ENCODE data around the gene EXOC4. TPM values are rescaled to one million over a fixed set of nuclear protein-coding genes. Genes with fewer than 3 reads are reported as not detected.

The EXOC4 gene
- total RNA-seq, 2 experiments from 2014 or later, result 58.0 to 59.9 TPM

GRCh38 chr7:133382775-133383559, 130.1 kb downstream of the EXOC4 start:
- intact Hi-C loops (cut with DNase I, micrococcal nuclease), result no loop called here
- no peak overlapping the region for H3K4me3 Mint-ChIP-seq
- TF ChIP-seq CTCF (IDR thresholded peaks at IDR 0.05), result no peak

GRCh38 chr7:133386205-133386604, 133.3 kb downstream of the EXOC4 start:
- Mint-ChIP-seq H3K27ac (no peak overlapping the region), H3K4me1 (ENCODE audit: low read depth) (peaks cover 15% of the 10 kb centered on the region), H3K4me3 (no peak overlapping the region), H3K9me3 (no peaks in the 10 kb centered on the region), H3K27me3 (no peaks in the 10 kb centered on the region), H3K36me3 (ENCODE audit: low read depth) (peaks cover 25% of the 10 kb centered on the region)
- TF ChIP-seq CTCF (IDR thresholded peaks at IDR 0.05), result no peak
- ATAC-seq (ENCODE audit: poor library complexity) (no peak), DNase-seq (no peak)
- H3K27ac ChIP-seq (ENCODE audit: low read depth in 1 of 2, low read length in 2 of 2), result no peak overlapping the region
- no peaks in the 10 kb centered on the region for H3K4me1 ChIP-seq (ENCODE audit: insufficient read depth, low read length)
- ChIA-PET CTCF (no interaction called here), POLR2A (no interaction called here)
- H3K9me3 ChIP-seq (ENCODE audit: control insufficient read depth in 1 of 2, insufficient read depth in 1 of 2, low read length in 2 of 2), result no peaks in the 10 kb centered on the region
- no peaks in the 10 kb centered on the region for H3K36me3 ChIP-seq (ENCODE audit: insufficient read depth, low read length)
- no peaks in the 10 kb centered on the region for H3K27me3 ChIP-seq (ENCODE audit: control insufficient read depth in 1 of 2, insufficient read depth in 2 of 2, low read length in 2 of 2)
- no peak overlapping the region for H3K4me3 ChIP-seq (ENCODE audit: low read length)
- intact Hi-C loops (cut with DNase I, micrococcal nuclease), result no loop called here

More at GRCh38 chr7:133382775-133383559, 130.1 kb downstream of the EXOC4 start:
- Mint-ChIP-seq H3K27ac (no peak overlapping the region), H3K9me3 (no peaks in the 10 kb centered on the region), H3K36me3 (ENCODE audit: low read depth) (peaks cover 32% of the 10 kb centered on the region), H3K27me3 (no peaks in the 10 kb centered on the region), H3K4me1 (ENCODE audit: low read depth) (peaks cover 10% of the 10 kb centered on the region)
- peaks cover 2% of the 10 kb centered on the region for H3K36me3 ChIP-seq (ENCODE audit: insufficient read depth, low read length)
- no peak overlapping the region for H3K27ac ChIP-seq (ENCODE audit: low read depth in 1 of 2, low read length in 2 of 2)
- ChIA-PET CTCF (no interaction called here), POLR2A (no interaction called here)
- no peaks in the 10 kb centered on the region for H3K27me3 ChIP-seq (ENCODE audit: control insufficient read depth in 1 of 2, insufficient read depth in 2 of 2, low read length in 2 of 2)
- ATAC-seq (ENCODE audit: poor library complexity) (no peak), DNase-seq (no peak)
- no peak overlapping the region for H3K4me3 ChIP-seq (ENCODE audit: low read length)
- no peaks in the 10 kb centered on the region for H3K4me1 ChIP-seq (ENCODE audit: insufficient read depth, low read length)
- peaks cover 0 to 3% of the 10 kb centered on the region in 2 experiments for H3K9me3 ChIP-seq (ENCODE audit: control insufficient read depth in 1 of 2, insufficient read depth in 1 of 2, low read length in 2 of 2)

- Mint-ChIP-seq H3K27ac (no peak overlapping the region), H3K4me1 (ENCODE audit: low read depth) (peaks cover 15% of the 10 kb centered on the region), H3K36me3 (ENCODE audit: low read depth) (peaks cover 20% of the 10 kb centered on the region), H3K9me3 (no peaks in the 10 kb centered on the region), H3K27me3 (no peaks in the 10 kb centered on the region), H3K4me3 (no peak overlapping the region)
- CTCF ChIA-PET, result no interaction called here
- Histone ChIP-seq H3K4me3 (ENCODE audit: low read length) (no peak overlapping the region), H3K27me3 (ENCODE audit: control insufficient read depth in 1 of 2, insufficient read depth in 2 of 2, low read length in 2 of 2) (no peaks in the 10 kb centered on the region), H3K9me3 (ENCODE audit: control insufficient read depth in 1 of 2, insufficient read depth in 1 of 2, low read length in 2 of 2) (no peaks in the 10 kb centered on the region), H3K27ac (ENCODE audit: low read depth in 1 of 2, low read length in 2 of 2) (no peak overlapping the region), H3K4me1 (ENCODE audit: insufficient read depth, low read length) (no peaks in the 10 kb centered on the region), H3K36me3 (ENCODE audit: insufficient read depth, low read length) (no peaks in the 10 kb centered on the region)
- intact Hi-C loops (cut with DNase I, micrococcal nuclease), result no loop called here
- POLR2A ChIA-PET, result no interaction called here
- DNase-seq, result no peak
- TF ChIP-seq CTCF (IDR thresholded peaks at IDR 0.05), result no peak
- ATAC-seq (ENCODE audit: poor library complexity), result no peak
Measured at GRCh38 chr7:133389727-133390126, 136.8 kb downstream of the EXOC4 start.
